ENCODE measurements around the gene ARHGEF1.

ARHGEF1 gene

GRCh38 chr19:41882568-41883462, at the start of gene ARHGEF1:
ARHGEF1 (plus strand) TSS chr19:41883184; CDS start chr19:41888083, 4,899 bp downstream.
- DNase-seq = peak; percentile 53

GRCh38 chr19:41837981-41838708, 44.8 kb upstream of the ARHGEF1 start:
- DNase-seq = no peak

- no peak for DNase-seq
Measured at GRCh38 chr19:41839211-41839610, 43.8 kb upstream of the ARHGEF1 start.

GRCh38 chr19:41843371-41843770, 39.6 kb upstream of the ARHGEF1 start:
- no peak for DNase-seq

- no peak for DNase-seq
Measured at GRCh38 chr19:41844601-41845000, 38.4 kb upstream of the ARHGEF1 start, which contains the start of gene LYPD4. LYPD4 (minus strand) TSS chr19:41844683; CDS start chr19:41839285, 5,398 bp downstream.

GRCh38 chr19:41845001-41845050, 38.2 kb upstream of the ARHGEF1 start, which contains the start of gene DMRTC2:
DMRTC2 (plus strand) TSS chr19:41845042; CDS start chr19:41847429, 2,387 bp downstream.
- no peak for DNase-seq

- no peak for DNase-seq
Measured at GRCh38 chr19:41845051-41845590, 37.9 kb upstream of the ARHGEF1 start.

GRCh38 chr19:41847351-41848105, 35.5 kb upstream of the ARHGEF1 start:
- no peak for DNase-seq

- no peak for DNase-seq
Measured at GRCh38 chr19:41848666-41849065, 34.3 kb upstream of the ARHGEF1 start.

- DNase-seq = no peak
Measured at GRCh38 chr19:41849067-41849466, 33.9 kb upstream of the ARHGEF1 start.

GRCh38 chr19:41850381-41850780, 32.6 kb upstream of the ARHGEF1 start:
- DNase-seq = no peak

GRCh38 chr19:41851456-41851855, 31.5 kb upstream of the ARHGEF1 start:
- DNase-seq = no peak

- no peak for DNase-seq
Measured at GRCh38 chr19:41853344-41853743, 29.6 kb upstream of the ARHGEF1 start.

- DNase-seq = no peak
Measured at GRCh38 chr19:41853768-41854167, 29.2 kb upstream of the ARHGEF1 start.

GRCh38 chr19:41859213-41859617, 23.8 kb upstream of the ARHGEF1 start:
- no peak for DNase-seq

- DNase-seq = peak; percentile 99
Measured at GRCh38 chr19:41859618-41860418, 23.2 kb upstream of the ARHGEF1 start, which contains the start of gene RPS19. RPS19 (plus strand) TSS chr19:41860255; CDS start chr19:41860775, 520 bp downstream.

- DNase-seq = no peak
Measured at GRCh38 chr19:41860419-41861115, 22.4 kb upstream of the ARHGEF1 start.

GRCh38 chr19:41861116-41861768, 21.7 kb upstream of the ARHGEF1 start:
- no peak for DNase-seq

GRCh38 chr19:41861846-41862245, 21.1 kb upstream of the ARHGEF1 start:
- no peak for DNase-seq

GRCh38 chr19:41862445-41862986, 20.5 kb upstream of the ARHGEF1 start:
- no peak for DNase-seq
